HCT116 (cell line): Measurements from ENCODE around the gene ZNF91. TPM values are rescaled to one million over a fixed set of nuclear protein-coding genes. Genes with fewer than 3 reads are reported as not detected.

Experiments
- ATAC-seq: fragments of 200-7000 bp; cut with Tn5 transposase; 2 replicates; pipeline ENCODE4 v1.9.1; 2020; ENCODE audit warnings: mild to moderate bottlenecking, moderate library complexity
- BruUV-seq: library from RNA; stranded (reverse); fragments of 400-500 nt; replicated peaks from 2 replicates; lab custom pipeline; 2021; lab: Mats Ljungman, UMichigan
- CTCF ChIA-PET: fragments of 300-600 bp; sonication (Branson Sonifier 250); formaldehyde crosslinking; loops from one replicate; lab custom pipeline; 2021; ENCODE audit warnings: antibody characterized with exemption; lab: Charles Lee
- POLR2A ChIA-PET: fragments of 300-600, 350-600 bp; sonication (Branson Sonifier 250); formaldehyde crosslinking; loops from one replicate; lab custom pipeline; 2021; ENCODE audit warnings: antibody characterized with exemption; lab: Charles Lee
- RAD21 ChIA-PET, 2 experiments: fragments of 300-600 bp; sonication (Branson Sonifier 250); formaldehyde crosslinking; loops; one replicate each; lab custom pipeline; 2023; ENCODE audit warnings: low total read pairs in 2 of 2; ENCODE audit not compliant: uncharacterized antibody in 2 of 2, unreplicated experiment in 2 of 2, low non-redundant PET in 1 of 2; lab: Charles Lee
- DNase-seq: peaks from one replicate; pipeline ENCODE4 v3.0.0-alpha.2; 2010; ENCODE audit warnings: low read depth, low spot score
- H2AFZ ChIP-seq: fragments of 200-600 bp; shearing (Covaris generic), sonication (generic); 2 replicates; pipeline ENCODE4 v1.6.1; 2017; ENCODE audit warnings: low read depth, mixed run types, mixed read lengths, antibody characterized with exemption, low read length; ENCODE audit not compliant: poor library complexity, severe bottlenecking
- H3K27ac ChIP-seq: 2 replicates; pipeline ENCODE4 v1.5.1; 2012; ENCODE audit warnings: low read depth, low read length
- H3K27me3 ChIP-seq: fragments of 200-600 bp; sonication (generic); 2 replicates; pipeline ENCODE4 v1.6.1; 2016; ENCODE audit warnings: mixed run types, low read length, mixed read lengths; ENCODE audit not compliant: insufficient read depth
- H3K36me3 ChIP-seq, 2 experiments: fragments of 200-500 bp in 1 of 2; fragments of 200-600 bp in 1 of 2; sonication (Bioruptor generic) in 1 of 2; sonication (generic) in 1 of 2; 2 replicates each; pipeline versions ENCODE4 v1.5.1 to v1.6.1; 2014 to 2016; ENCODE audit warnings: low read length in 2 of 2, inconsistent platforms in 1 of 2, mixed read lengths in 1 of 2, mixed run types in 1 of 2; ENCODE audit not compliant: insufficient read depth in 2 of 2, control insufficient read depth in 1 of 2
- H3K4me1 ChIP-seq, 2 experiments: fragments of 200-600 bp in 1 of 2; sonication (generic) in 1 of 2; 2 replicates each; pipeline versions ENCODE4 v1.5.1 to v1.6.1; 2012 to 2017; ENCODE audit warnings: low read length in 2 of 2, inconsistent platforms in 1 of 2, mild to moderate bottlenecking in 1 of 2, mixed read lengths in 1 of 2, mixed run types in 1 of 2, moderate library complexity in 1 of 2; ENCODE audit not compliant: insufficient read depth in 2 of 2, control insufficient read depth in 1 of 2
- H3K4me2 ChIP-seq: fragments of 200-600 bp; sonication (generic); 2 replicates; pipeline ENCODE4 v1.6.1; 2017; ENCODE audit warnings: mixed run types, low read length, mixed read lengths
- H3K4me3 ChIP-seq, 2 experiments: fragments of 200-600 bp in 1 of 2; sonication (generic) in 1 of 2; replicated peaks in 1 of 2; 2 replicates each; pipeline ENCODE4 v1.5.1; 2011 to 2016; ENCODE audit warnings: low read length in 2 of 2, control low read depth in 1 of 2, low read depth in 1 of 2, mild to moderate bottlenecking in 1 of 2, mixed read lengths in 1 of 2, mixed run types in 1 of 2
- H3K79me2 ChIP-seq: fragments of 200-600 bp; sonication (generic); 2 replicates; pipeline ENCODE4 v1.6.1; 2017; ENCODE audit warnings: mild to moderate bottlenecking, mixed run types, low read length, moderate library complexity, mixed read lengths; ENCODE audit not compliant: insufficient read depth
- H3K9ac ChIP-seq: fragments of 200-600 bp; sonication (generic); 2 replicates; pipeline ENCODE4 v1.6.1; 2016; ENCODE audit warnings: low read length, mixed read lengths
- H3K9me2 ChIP-seq: fragments of 200-600 bp; sonication (generic), shearing (Covaris generic); 2 replicates; pipeline ENCODE4 v1.6.1; 2017; ENCODE audit warnings: mixed run types, mild to moderate bottlenecking, moderate library complexity; ENCODE audit not compliant: insufficient read depth
- H3K9me3 ChIP-seq, 2 experiments: fragments of 200-500 bp in 1 of 2; fragments of 200-600 bp in 1 of 2; sonication (Bioruptor generic) in 1 of 2; sonication (generic) in 1 of 2; 2 replicates each; pipeline ENCODE4 v1.6.1; 2014 to 2017; ENCODE audit warnings: low read length in 2 of 2, mixed read lengths in 2 of 2, inconsistent platforms in 1 of 2, low read depth in 1 of 2, mild to moderate bottlenecking in 1 of 2, mixed run types in 1 of 2, moderate library complexity in 1 of 2; ENCODE audit not compliant: control insufficient read depth in 1 of 2, insufficient read depth in 1 of 2
- H4K20me1 ChIP-seq: fragments of 200-600 bp; sonication (generic), shearing (Covaris generic); 2 replicates; pipeline ENCODE4 v1.6.1; 2017; ENCODE audit warnings: mixed run types, mild to moderate bottlenecking, moderate library complexity; ENCODE audit not compliant: insufficient read depth
- CBX3 ChIP-seq: IDR thresholded peaks from 2 replicates; pipeline ENCODE4 v1.6.1; 2012; ENCODE audit warnings: low read depth
- EGR1 ChIP-seq: IDR thresholded peaks from 2 replicates; pipeline ENCODE4 v1.6.1; 2012; ENCODE audit warnings: low read depth
- ELF1 ChIP-seq: IDR thresholded peaks from 2 replicates; pipeline ENCODE4 v1.6.1; 2012; ENCODE audit warnings: low read depth, borderline replicate concordance
- FOSL1 ChIP-seq: IDR thresholded peaks from 2 replicates; pipeline ENCODE4 v1.6.1; 2012; ENCODE audit warnings: low read depth
- SP1 ChIP-seq: IDR thresholded peaks from 2 replicates; pipeline ENCODE4 v1.6.1; 2012; ENCODE audit warnings: low read depth
- TCF7L2 ChIP-seq: IDR thresholded peaks from 2 replicates; pipeline ENCODE4 v1.7.0; 2011; ENCODE audit warnings: borderline replicate concordance, inconsistent platforms; ENCODE audit not compliant: insufficient read depth, insufficient read length; ENCODE audit errors: extremely low read depth
- ZFX ChIP-seq: fragments of 450-650 bp; IDR thresholded peaks from 2 replicates; pipeline ENCODE4 v1.6.1; 2017
- intact Hi-C: fragments of 100-400 bp; cut with micrococcal nuclease; formaldehyde crosslinking; loops from 2 replicates; pipeline ENCODE4 v1.10.0; 2022
- total RNA-seq: library from RNA; stranded (reverse); gene quantifications from one replicate; pipeline ENCODE4 v1.2.1, GENCODE V29; 2021; ENCODE audit not compliant: unreplicated experiment

ZNF91 gene
- total RNA-seq, 1 experiment from 2014 or later: 12.3 TPM

DNA sequence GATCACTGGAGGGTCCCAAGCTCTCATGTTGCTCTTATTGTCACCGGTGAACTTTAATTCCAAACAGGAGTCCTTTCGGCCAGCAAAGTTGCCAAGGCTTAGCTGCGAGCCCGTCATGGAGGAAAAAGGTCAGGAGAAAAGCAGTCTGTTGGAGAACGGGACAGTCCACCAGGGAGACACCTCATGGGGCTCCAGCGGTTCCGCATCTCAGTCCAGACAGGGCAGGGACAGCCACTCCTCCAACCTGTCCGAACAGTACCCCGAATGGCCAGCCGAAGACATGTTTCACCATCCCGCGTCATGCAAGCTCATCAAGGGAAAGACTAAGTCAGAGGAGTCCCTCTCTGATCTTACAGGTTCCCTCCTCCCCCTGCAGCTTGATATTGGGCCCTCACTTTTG lies 10.4 kb downstream of the ZNF91 start:
- H3K36me3 ChIP-seq: peaks cover 0 to 4% of the 10 kb centered on the region in 2 experiments; a peak in 2 of 4 replicates
- H3K9ac ChIP-seq: no peak overlapping the region
- H3K4me3 ChIP-seq: no peak overlapping the region
- no peak overlapping the region for H2AFZ ChIP-seq
- ChIA-PET RAD21 (no interaction called here), CTCF (no interaction called here), POLR2A (no interaction called here)
- H3K27ac ChIP-seq: no peak overlapping the region
- no peaks in the 10 kb centered on the region for H3K27me3 ChIP-seq
- intact Hi-C loops: no loop called here
- no peak overlapping the region for H3K4me2 ChIP-seq
- H3K9me3 ChIP-seq: peaks cover 10 to 34% of the 10 kb centered on the region in 2 experiments
- no peaks in the 10 kb centered on the region for H3K4me1 ChIP-seq
- BruUV-seq: no TSS peak
- DNase-seq (no peak), ATAC-seq (no peak)
- no peaks in the 10 kb centered on the region for H4K20me1 ChIP-seq
- TF ChIP-seq EGR1 (no peak), FOSL1 (no peak), CBX3 (no peak), SP1 (no peak), TCF7L2 (no peak), ZFX (no peak)
- TF ChIP-seq, all 23 proteins: peak for 0
- Histone ChIP-seq H3K79me2 (peaks cover 30% of the 10 kb centered on the region), H3K9me2 (no peaks in the 10 kb centered on the region)

DNA sequence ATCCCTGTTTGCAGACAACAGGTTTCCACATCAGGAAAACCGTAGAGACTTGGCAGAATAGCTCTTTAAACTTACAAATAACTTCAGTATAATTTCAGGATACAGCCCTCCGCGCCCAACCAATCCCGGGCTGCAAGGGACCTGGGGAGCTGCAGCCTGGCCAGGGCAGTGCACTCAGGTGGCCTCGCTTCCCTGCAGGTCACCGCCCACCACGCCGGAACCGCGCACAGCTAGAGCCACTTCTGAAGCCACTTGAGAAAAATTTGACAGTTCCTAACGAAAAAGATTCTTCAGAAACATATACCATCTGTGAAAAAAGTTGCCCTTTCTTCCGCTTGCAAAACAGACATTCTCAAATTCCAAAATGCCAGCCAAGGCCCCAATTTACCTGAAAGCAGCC lies 11.1 kb downstream of the ZNF91 start:
- ChIA-PET RAD21 (no interaction called here), CTCF (no interaction called here), POLR2A (no interaction called here)
- H3K27me3 ChIP-seq: no peaks in the 10 kb centered on the region
- no peak overlapping the region for H3K27ac ChIP-seq
- peaks cover 30% of the 10 kb centered on the region for H3K79me2 ChIP-seq
- H3K9ac ChIP-seq: no peak overlapping the region
- intact Hi-C loops: no loop called here
- no peak overlapping the region for H3K4me3 ChIP-seq
- H3K36me3 ChIP-seq: peaks cover 0 to 4% of the 10 kb centered on the region in 2 experiments; a peak in 2 of 4 replicates
- no peak for TF ChIP-seq CBX3
- TF ChIP-seq ELF1: no peak
- no peak for TF ChIP-seq FOSL1
- BruUV-seq: no TSS peak
- ATAC-seq (no peak), DNase-seq (no peak)
- H3K4me1 ChIP-seq: no peaks in the 10 kb centered on the region
- no peak overlapping the region for H2AFZ ChIP-seq
- no peak overlapping the region for H3K4me2 ChIP-seq
- peaks cover 15 to 34% of the 10 kb centered on the region in 2 experiments for H3K9me3 ChIP-seq
- H3K9me2 ChIP-seq: no peaks in the 10 kb centered on the region
- no peaks in the 10 kb centered on the region for H4K20me1 ChIP-seq
